ENCODE results near the gene MCOLN1. TPM values are rescaled to one million over a fixed set of nuclear protein-coding genes. Genes with fewer than 3 reads are reported as not detected.

MCOLN1 gene
- total and polyA plus RNA-seq, 2 of the 4 experiments (the other 2 are of a cell fraction), result 3.4 to 19.6 TPM

- TF ChIP-seq RFX5 (IDR thresholded peaks at IDR 0.05; ENCODE audit: low read depth, low read length) (no peak), POLR2A (IDR thresholded peaks at IDR 0.05; ENCODE audit: low read depth, low read length) (no peak), CEBPB (IDR thresholded peaks at IDR 0.05; ENCODE audit: low read depth, low read length) (no peak), CTCF (conservative IDR thresholded peaks at IDR 0.05; ENCODE audit: low read depth, low read length) (no peak), ELK1 (IDR thresholded peaks at IDR 0.05; ENCODE audit: borderline replicate concordance, low read depth, low read length) (no peak), MAZ (IDR thresholded peaks at IDR 0.05; ENCODE audit: borderline replicate concordance, low read depth, low read length) (no peak), BHLHE40 (IDR thresholded peaks at IDR 0.05; ENCODE audit: low read depth, low read length) (no peak), SMC3 (IDR thresholded peaks at IDR 0.05; ENCODE audit: low read depth, low read length) (no peak), RCOR1 (IDR thresholded peaks at IDR 0.05; ENCODE audit: insufficient replicate concordance, low read length) (no peak), MXI1 (IDR thresholded peaks at IDR 0.05; ENCODE audit: borderline replicate concordance, low read depth, low read length) (no peak), CHD1 (IDR thresholded peaks at IDR 0.05; ENCODE audit: low read depth, low read length) (no peak), RAD21 (IDR thresholded peaks at IDR 0.05; ENCODE audit: low read length) (no peak), MAFK (IDR thresholded peaks at IDR 0.05; ENCODE audit: low read depth, low read length) (no peak), NFE2L2 (IDR thresholded peaks at IDR 0.05; ENCODE audit: low read depth, low read length) (no peak), FOS (IDR thresholded peaks at IDR 0.05; ENCODE audit: low read depth, low read length) (no peak)
- TF ChIP-seq, protein P1, sequence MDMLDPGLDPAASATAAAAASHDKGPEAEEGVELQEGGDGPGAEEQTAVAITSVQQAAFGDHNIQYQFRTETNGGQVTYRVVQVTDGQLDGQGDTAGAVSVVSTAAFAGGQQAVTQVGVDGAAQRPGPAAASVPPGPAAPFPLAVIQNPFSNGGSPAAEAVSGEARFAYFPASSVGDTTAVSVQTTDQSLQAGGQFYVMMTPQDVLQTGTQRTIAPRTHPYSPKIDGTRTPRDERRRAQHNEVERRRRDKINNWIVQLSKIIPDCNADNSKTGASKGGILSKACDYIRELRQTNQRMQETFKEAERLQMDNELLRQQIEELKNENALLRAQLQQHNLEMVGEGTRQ (IDR thresholded peaks at IDR 0.05; ENCODE audit: low read depth, low read length), result no peak
- no peaks in the 10 kb centered on the region; the same call in 1 of the 2 replicates for H4K20me1 ChIP-seq (ENCODE audit: insufficient read depth, low read length)
- no TSS peak for BruUV-seq (replicated peaks)
- H2AK9ac ChIP-seq (replicated peaks; ENCODE audit: low read depth, low read length, poor library complexity), result no peak overlapping the region
- H3K27me3 ChIP-seq (ENCODE audit: control insufficient read depth, insufficient read depth, low read length), result no peaks in the 10 kb centered on the region
- no peak overlapping the region for H2BK5ac ChIP-seq (ENCODE audit: low read depth, low read length, poor library complexity, severe bottlenecking)
- no peak overlapping the region for H4K91ac ChIP-seq (ENCODE audit: insufficient read depth, low read depth, low read length)
- H2BK15ac ChIP-seq (ENCODE audit: low read depth, low read length), result no peak overlapping the region
- H3K56ac ChIP-seq (ENCODE audit: extremely low read depth, insufficient read depth, low read length), result no peak overlapping the region
- ATAC-seq (ENCODE audit: low read depth) (no peak), DNase-seq (no peak)
- 95% methylated on average over 27 of the region's 41 CpGs; no CpG with 5 or more reads in 1 of the 2 experiments for WGBS, 2 experiments (ENCODE audit: extremely low coverage in 2 of 2, insufficient read length in 1 of 2)
- H4K5ac ChIP-seq (ENCODE audit: low read depth, low read length), result no peak overlapping the region
- no peak overlapping the region for H2BK20ac ChIP-seq (ENCODE audit: low read depth, low read length)
- no peak overlapping the region for H3K4ac ChIP-seq (ENCODE audit: low read depth, low read length)
- peaks cover 34% of the 10 kb centered on the region for H3K36me3 ChIP-seq (ENCODE audit: control insufficient read depth, insufficient read depth, low read length)
- no peak overlapping the region for H3K18ac ChIP-seq (ENCODE audit: low read depth, low read length)
- no peak overlapping the region for H4K8ac ChIP-seq (ENCODE audit: low read depth in 2 of 2, low read length in 2 of 2)
- no peaks in the 10 kb centered on the region for H3K4me1 ChIP-seq (ENCODE audit: control insufficient read depth, insufficient read depth, low read length)
- H3K4me3 ChIP-seq (ENCODE audit: insufficient read depth, low read depth, low read length), result no peak overlapping the region
- H3K9ac ChIP-seq (ENCODE audit: low read depth, low read length), result no peak overlapping the region
- H2BK120ac ChIP-seq (ENCODE audit: low read depth, low read length), result no peak overlapping the region
- no peak overlapping the region for H3K27ac ChIP-seq (ENCODE audit: insufficient read depth, low read length)
- no peaks in the 10 kb centered on the region for H3K9me1 ChIP-seq (ENCODE audit: insufficient read depth, low read length)
- H3K79me1 ChIP-seq (ENCODE audit: low read depth in 1 of 2, low read length in 2 of 2), result 0 out of 4 replicates have a peak, but pooled peaks cover 0 to 2% of the 10 kb centered on the region in 2 experiments
- dilution Hi-C loops (cut with HindIII; ENCODE audit: low sequenced_read_pairs, unreplicated experiment), result no loop called here
- POLR2A ChIA-PET (ENCODE audit: unreplicated experiment), result no interaction called here
- H2AFZ ChIP-seq (replicated peaks; ENCODE audit: low read length, poor library complexity), result no peak overlapping the region
- intact Hi-C loops (cut with micrococcal nuclease), result no loop called here
- CTCF ChIA-PET, result no interaction called here
- H3K9me3 ChIP-seq (ENCODE audit: control insufficient read depth, insufficient read depth, low read length), result no peaks in the 10 kb centered on the region
- H2AK5ac ChIP-seq (ENCODE audit: low read depth, low read length), result no peak overlapping the region
- no peak overlapping the region for H3K4me2 ChIP-seq (ENCODE audit: low read depth, low read length)
- in situ Hi-C loops (cut with MboI; ENCODE audit: low sequenced_read_pairs), result no loop called here
- H3K23ac ChIP-seq (ENCODE audit: low read depth, low read length), result no peak overlapping the region
- H3K14ac ChIP-seq (replicated peaks; ENCODE audit: low read depth, low read length), result no peak overlapping the region
Observed at GRCh38 chr19:7550169-7550770, 27.8 kb downstream of the MCOLN1 start.

Measured in IMR-90 (cell line).